ACHN (cell line): Measurements from ENCODE around the gene RBM44.
A peak's percentile ranks its signal among the peaks of the same experiment; 100 is the strongest.
"Not testable (repeated sequence)": the region's sequence is repeated elsewhere in the genome, so short reads cannot be mapped to it uniquely, and the experiment has no call there.

Source experiments
- DNase-seq: peaks from one replicate; pipeline ENCODE4 v3.0.0-alpha.2; 2015
- in situ Hi-C: cut with HindIII; loops from 2 replicates; pipeline ENCODE4 v1.10.0; 2017; ENCODE audit warnings: low sequenced_read_pairs, low pct_ligation_motif_present, low pct_unique_long_range_greater_than_20kb

Gene RBM44

GRCh38 chr2:237774811-237775553, 23.6 kb upstream of the RBM44 start:
- peak; percentile 60 for DNase-seq
- in situ Hi-C loops = no loop called here

GRCh38 chr2:237779521-237779920, 19.1 kb upstream of the RBM44 start:
- in situ Hi-C loops = no loop called here
- no peak for DNase-seq

GRCh38 chr2:237782181-237782580, 16.4 kb upstream of the RBM44 start:
- DNase-seq = no peak
- in situ Hi-C loops = no loop called here

GRCh38 chr2:237783678-237784077, 14.9 kb upstream of the RBM44 start:
- DNase-seq, in situ Hi-C loops: not testable (repeated sequence)

- DNase-seq = no peak
- in situ Hi-C loops = no loop called here
These were observed 11.6 kb upstream of the RBM44 start for GRCh38 chr2:237786936-237787335.

GRCh38 chr2:237790353-237790752, 8.2 kb upstream of the RBM44 start:
- in situ Hi-C loops = no loop called here
- no peak for DNase-seq

GRCh38 chr2:237791977-237792727, 6.4 kb upstream of the RBM44 start:
- in situ Hi-C loops = no loop called here
- DNase-seq = no peak

- no peak for DNase-seq
- in situ Hi-C loops = no loop called here
These were observed 1.3 kb upstream of the RBM44 start for GRCh38 chr2:237797253-237797652.

GRCh38 chr2:237799060-237799428, 465 bp downstream of the RBM44 start:
- in situ Hi-C loops = no loop called here
- no peak for DNase-seq

GRCh38 chr2:237801466-237801865, 2.9 kb downstream of the RBM44 start:
- in situ Hi-C loops = no loop called here
- no peak for DNase-seq

GRCh38 chr2:237806334-237806733, 7.8 kb downstream of the RBM44 start:
- in situ Hi-C loops = no loop called here
- no peak for DNase-seq

GRCh38 chr2:237815637-237816036, 17.1 kb downstream of the RBM44 start:
- no peak for DNase-seq
- in situ Hi-C loops = no loop called here

GRCh38 chr2:237816531-237816930, 18.0 kb downstream of the RBM44 start:
- DNase-seq = no peak
- in situ Hi-C loops = no loop called here

- no peak for DNase-seq
- in situ Hi-C loops = no loop called here
These were observed 19.5 kb downstream of the RBM44 start for GRCh38 chr2:237818066-237818473.

- in situ Hi-C loops = no loop called here
- no peak for DNase-seq
These were observed 20.7 kb downstream of the RBM44 start for GRCh38 chr2:237819231-237819630.

GRCh38 chr2:237820421-237820820, 21.8 kb downstream of the RBM44 start:
- no peak for DNase-seq
- in situ Hi-C loops = no loop called here

- DNase-seq = no peak
- in situ Hi-C loops = no loop called here
These were observed 25.0 kb downstream of the RBM44 start for GRCh38 chr2:237823544-237823943.

- DNase-seq = no peak
- in situ Hi-C loops = no loop called here
These were observed 25.5 kb downstream of the RBM44 start for GRCh38 chr2:237824085-237824484.

- no peak for DNase-seq
- in situ Hi-C loops = no loop called here
These were observed 28.9 kb downstream of the RBM44 start for GRCh38 chr2:237827421-237827987.

GRCh38 chr2:237830522-237830921, 31.9 kb downstream of the RBM44 start:
- in situ Hi-C loops = no loop called here
- DNase-seq = no peak
